OCI-LY7 (cell line): ENCODE measurements around the gene PLEKHA5. TPM values are rescaled to one million over a fixed set of nuclear protein-coding genes. Genes with fewer than 3 reads are reported as not detected.

ENCODE experiments used
- BruUV-seq: library from RNA; stranded (reverse); fragments of 400-500 nt; replicated peaks from 2 replicates; lab custom pipeline; 2021; lab: Mats Ljungman, UMichigan
- CTCF ChIA-PET: fragments of 300-600 bp; sonication (Branson Sonifier 250); formaldehyde crosslinking; loops from one replicate; lab custom pipeline; 2022; ENCODE audit warnings: antibody characterized with exemption; ENCODE audit not compliant: unreplicated experiment; lab: Charles Lee
- POLR2A ChIA-PET: fragments of 300-600 bp; sonication (Branson Sonifier 250); formaldehyde crosslinking; loops from one replicate; lab custom pipeline; 2022; ENCODE audit warnings: antibody characterized with exemption; lab: Charles Lee
- DNase-seq: peaks from one replicate; pipeline ENCODE4 v3.0.0-alpha.2; 2015; ENCODE audit warnings: low spot score
- H2AFZ ChIP-seq: fragments of 200-600 bp; sonication (generic), shearing (Covaris generic); 2 replicates; pipeline ENCODE4 v1.6.1; 2014; ENCODE audit warnings: mild to moderate bottlenecking, antibody characterized with exemption, low read length, moderate library complexity
- H3K27ac ChIP-seq: fragments of 200-600 bp; sonication (generic); 2 replicates; pipeline ENCODE4 v1.5.1; 2014; ENCODE audit warnings: mixed run types, low read depth, mild to moderate bottlenecking, moderate library complexity, low read length, inconsistent platforms; ENCODE audit not compliant: poor library complexity, severe bottlenecking
- H3K36me3 ChIP-seq: fragments of 200-600 bp; sonication (generic); 2 replicates; pipeline ENCODE4 v1.6.1; 2014; ENCODE audit warnings: mild to moderate bottlenecking, antibody characterized with exemption, low read length, moderate library complexity, mixed read lengths; ENCODE audit not compliant: insufficient read depth
- H3K4me1 ChIP-seq: fragments of 200-600 bp; sonication (generic); 2 replicates; pipeline ENCODE4 v1.5.1; 2014; ENCODE audit warnings: mild to moderate bottlenecking, low read length; ENCODE audit not compliant: insufficient read depth, poor library complexity, severe bottlenecking
- H3K4me2 ChIP-seq: fragments of 200-600 bp; sonication (generic); 2 replicates; pipeline ENCODE4 v1.6.1; 2014; ENCODE audit warnings: mild to moderate bottlenecking, low read length
- H3K4me3 ChIP-seq: fragments of 200-600 bp; sonication (generic); 2 replicates; pipeline ENCODE4 v1.5.1; 2014; ENCODE audit warnings: mild to moderate bottlenecking, low read depth, low read length; ENCODE audit not compliant: poor library complexity, severe bottlenecking
- H3K79me2 ChIP-seq: fragments of 200-600 bp; sonication (generic); 2 replicates; pipeline ENCODE4 v1.6.1; 2016; ENCODE audit warnings: low read depth, mild to moderate bottlenecking, low read length, moderate library complexity, mixed read lengths; ENCODE audit not compliant: insufficient read depth
- H3K9me2 ChIP-seq: fragments of 200-600 bp; sonication (generic); 2 replicates; pipeline ENCODE4 v1.6.1; 2016; ENCODE audit warnings: mild to moderate bottlenecking, low read length, mixed read lengths; ENCODE audit not compliant: insufficient read depth
- H3K9me3 ChIP-seq: fragments of 200-600 bp; sonication (generic); 2 replicates; pipeline ENCODE4 v1.6.1; 2014; ENCODE audit warnings: mild to moderate bottlenecking, mixed run types, low read length, mixed read lengths
- H4K20me1 ChIP-seq: fragments of 200-600 bp; sonication (generic); 2 replicates; pipeline ENCODE4 v1.6.1; 2014; ENCODE audit warnings: mild to moderate bottlenecking, antibody characterized with exemption, low read length, moderate library complexity, mixed read lengths; ENCODE audit not compliant: insufficient read depth
- CTCF ChIP-seq: fragments of 200-600 bp; sonication (generic); conservative IDR thresholded peaks from 2 replicates; pipeline ENCODE4 v1.5.1; 2014; ENCODE audit warnings: mild to moderate bottlenecking, antibody characterized with exemption, low read length, moderate library complexity, mixed read lengths
- EZH2phosphoT487 ChIP-seq: fragments of 200-600 bp; sonication (generic); IDR thresholded peaks from 2 replicates; pipeline ENCODE4 v1.6.1; 2018; ENCODE audit warnings: low read depth, borderline replicate concordance, mild to moderate bottlenecking, mixed run types, antibody characterized with exemption, low read length, moderate library complexity, mixed read lengths
- intact Hi-C: fragments of 100-400 bp; cut with micrococcal nuclease; formaldehyde crosslinking; loops from one replicate; pipeline ENCODE4 v1.10.0; 2022; ENCODE audit not compliant: unreplicated experiment
- total RNA-seq, 2 experiments: library from RNA; depleted of rRNA in 1 of 2; stranded (reverse); fragments of >200 nt in 1 of 2; shearing (Covaris generic) in 1 of 2; gene quantifications; 2 replicates each; pipeline ENCODE4 v1.2.3, GENCODE V29; 2014 to 2022

Gene PLEKHA5
- total RNA-seq, 2 experiments from 2014 or later: 2.7 TPM; not detected in 1

DNA sequence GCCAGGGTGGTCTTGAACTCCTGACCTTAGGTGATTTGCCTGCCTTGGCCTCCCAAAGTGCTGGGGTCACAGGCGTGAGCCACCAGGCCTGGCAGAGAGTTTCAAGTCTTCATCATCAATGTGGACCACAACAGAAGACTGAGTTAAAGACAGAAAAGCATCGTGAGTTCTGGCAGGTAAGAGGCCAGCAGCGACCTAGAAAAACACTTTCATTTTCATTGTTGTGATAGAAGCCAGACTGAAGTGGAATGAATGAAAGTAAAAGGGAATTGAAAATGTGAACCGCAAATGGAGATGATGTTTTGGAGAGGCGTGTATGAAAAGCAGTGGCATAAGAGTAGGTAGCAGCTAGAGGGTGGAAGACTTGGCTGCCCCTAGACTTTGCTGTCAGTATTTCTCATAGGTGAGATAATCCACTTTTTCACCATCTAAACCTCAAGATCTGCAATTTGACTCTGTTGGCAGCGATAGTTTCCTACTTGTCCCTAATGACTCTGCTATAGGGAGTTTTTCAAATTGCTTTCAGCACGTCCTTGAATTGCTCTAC lies 47.1 kb upstream of the PLEKHA5 start:
- no peak overlapping the region for H3K4me2 ChIP-seq
- BruUV-seq: no TSS peak

GRCh38 chr12:19084547-19084946 lies 45.0 kb upstream of the PLEKHA5 start:
- Histone ChIP-seq H3K79me2 (no peaks in the 10 kb centered on the region), H3K27ac (no peak overlapping the region), H3K4me1 (no peaks in the 10 kb centered on the region), H2AFZ (no peak overlapping the region), H3K4me3 (no peak overlapping the region), H3K36me3 (no peaks in the 10 kb centered on the region), H4K20me1 (no peaks in the 10 kb centered on the region), H3K9me3 (no peaks in the 10 kb centered on the region), H3K4me2 (no peak overlapping the region), H3K9me2 (no peaks in the 10 kb centered on the region)
- CTCF ChIA-PET: no interaction called here
- intact Hi-C loops: no loop called here
- DNase-seq: no peak
- BruUV-seq: no TSS peak
- TF ChIP-seq CTCF (no peak), EZH2phosphoT487 (no peak)
- POLR2A ChIA-PET: interaction anchor here (0.6 kb wide), 1 partner anchor 14 kb away, joined by 3 read pairs; no protein-coding TSS in a partner anchor

More for the DNA sequence above, 47.1 kb upstream of the PLEKHA5 start:
- no peak for TF ChIP-seq EZH2phosphoT487
- TF ChIP-seq CTCF: no peak
- H3K9me2 ChIP-seq: no peaks in the 10 kb centered on the region
- H3K4me3 ChIP-seq: no peak overlapping the region
- H2AFZ ChIP-seq: no peak overlapping the region
- no peak overlapping the region for H3K27ac ChIP-seq
- H3K79me2 ChIP-seq: no peaks in the 10 kb centered on the region
- ChIA-PET POLR2A (no interaction called here), CTCF (no interaction called here)
- H4K20me1 ChIP-seq: no peaks in the 10 kb centered on the region
- H3K4me1 ChIP-seq: no peaks in the 10 kb centered on the region
- H3K9me3 ChIP-seq: no peaks in the 10 kb centered on the region
- intact Hi-C loops: no loop called here
- H3K36me3 ChIP-seq: no peaks in the 10 kb centered on the region
- DNase-seq: no peak

GRCh38 chr12:19085090-19085489 lies 44.4 kb upstream of the PLEKHA5 start:
- Histone ChIP-seq H3K4me1 (no peaks in the 10 kb centered on the region), H4K20me1 (no peaks in the 10 kb centered on the region), H2AFZ (no peak overlapping the region), H3K4me2 (no peak overlapping the region), H3K4me3 (no peak overlapping the region), H3K9me2 (no peaks in the 10 kb centered on the region), H3K9me3 (no peaks in the 10 kb centered on the region), H3K36me3 (no peaks in the 10 kb centered on the region), H3K27ac (no peak overlapping the region), H3K79me2 (no peaks in the 10 kb centered on the region)
- TF ChIP-seq CTCF (no peak), EZH2phosphoT487 (no peak)
- DNase-seq: no peak
- intact Hi-C loops: no loop called here
- POLR2A ChIA-PET: interaction anchor here (0.6 kb wide), 1 partner anchor 14 kb away, joined by 3 read pairs; no protein-coding TSS in a partner anchor
- BruUV-seq: no TSS peak
- CTCF ChIA-PET: no interaction called here
